ENCODE measurements around the gene FRYL.

DNA sequence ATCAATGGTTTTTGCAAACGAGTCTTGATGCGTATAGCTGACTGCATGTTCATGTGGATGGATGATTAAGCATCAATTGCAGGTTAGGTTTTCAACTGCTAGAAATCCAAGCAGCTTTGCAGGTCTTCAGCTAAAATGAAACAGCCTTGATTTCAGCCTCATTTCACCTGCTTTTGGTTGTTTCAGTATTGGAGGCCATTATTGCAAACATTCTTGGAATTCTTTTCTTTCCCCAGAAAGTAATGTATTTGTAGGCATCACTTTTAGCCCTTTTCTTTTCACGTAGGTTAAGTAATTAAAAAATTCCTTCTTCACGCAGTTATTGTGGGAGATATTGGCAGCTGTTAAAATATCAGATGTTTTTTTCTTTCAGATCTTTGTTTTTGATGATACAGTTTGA is 281.2 kb downstream of the FRYL start:
- TF ChIP-seq POLR2AphosphoS5 (IDR thresholded peaks at IDR 0.05; ENCODE audit: low read depth, low read length) = no peak
- TF ChIP-seq POLR2A (IDR thresholded peaks at IDR 0.05; ENCODE audit: low read depth, low read length) = no peak
